T-cell (primary cell): ENCODE results near the gene KRT15. TPM values are rescaled to one million over a fixed set of nuclear protein-coding genes. Genes with fewer than 3 reads are reported as not detected.

Source experiments
- ATAC-seq, 4 experiments: fragments of 200-7000 bp in 3 of 4; fragments of 150-1000 bp in 1 of 4; cut with Tn5 transposase; replicated peaks in 1 of 4; 1 replicate in 3 of 4; 2 replicates in 1 of 4; pipeline ENCODE4 v1.10.0; 2021; ENCODE audit warnings: moderate library complexity in 3 of 4, mild to moderate bottlenecking in 2 of 4, moderate number of reproducible peaks in 1 of 4
- CTCF ChIA-PET, 2 donors: fragments of 300-600 bp; sonication (Branson Sonifier 250); formaldehyde crosslinking; loops; one replicate each; lab custom pipeline; 2022; ENCODE audit warnings: antibody characterized with exemption in 2 of 2; lab: Charles Lee
- POLR2A ChIA-PET, 2 donors: fragments of 300-600 bp; sonication (Branson Sonifier 250); formaldehyde crosslinking; loops; one replicate each; lab custom pipeline; 2022; ENCODE audit warnings: antibody characterized with exemption in 2 of 2; lab: Charles Lee
- DNase-seq, 35 experiments: peaks; one replicate each; pipeline versions ENCODE4 v3.0.0 to v3.0.0-alpha.2; 2013 to 2023
- H3K27ac ChIP-seq: one replicate; pipeline ENCODE4 v1.5.1; 2013; ENCODE audit warnings: low read length
- H3K27me3 ChIP-seq, 2 experiments: replicated peaks in 1 of 2; 1 replicate in 1 of 2; 2 replicates in 1 of 2; pipeline versions ENCODE4 v1.6.1 to v1.7.0; 2013; ENCODE audit warnings: low read length in 1 of 2, mixed read lengths in 1 of 2; ENCODE audit not compliant: control insufficient read depth in 2 of 2, insufficient read depth in 2 of 2; ENCODE audit errors: extremely low read depth in 1 of 2
- H3K36me3 ChIP-seq, 2 donors: 1 replicate in 1 of 2; 2 replicates in 1 of 2; pipeline versions ENCODE4 v1.6.1 to v1.7.0; 2013; ENCODE audit warnings: low read length in 1 of 2; ENCODE audit not compliant: control insufficient read depth in 2 of 2, insufficient read depth in 1 of 2; ENCODE audit errors: extremely low read depth in 1 of 2
- H3K4me1 ChIP-seq, 2 experiments: 1 replicate in 1 of 2; 2 replicates in 1 of 2; pipeline versions ENCODE4 v1.6.1 to v1.7.0; 2013; ENCODE audit warnings: low read length in 2 of 2, mixed read lengths in 1 of 2; ENCODE audit not compliant: insufficient read depth in 2 of 2, control insufficient read depth in 1 of 2; ENCODE audit errors: extremely low read depth in 1 of 2
- H3K4me3 ChIP-seq, 2 donors: 1 replicate in 1 of 2; 2 replicates in 1 of 2; pipeline versions ENCODE4 v1.5.1 to v1.7.0; 2013; ENCODE audit warnings: mild to moderate bottlenecking in 2 of 2, low read length in 1 of 2, moderate library complexity in 1 of 2; ENCODE audit not compliant: control insufficient read depth in 1 of 2; ENCODE audit errors: extremely low read depth in 1 of 2
- H3K9me3 ChIP-seq: 2 replicates; pipeline ENCODE4 v1.7.0; 2013
- H3K27ac Mint-ChIP-seq, 2 donors: one replicate each; pipeline ENCODE4 v1.8.0; 2020 to 2021; ENCODE audit warnings: mild to moderate bottlenecking in 2 of 2, mixed read lengths in 2 of 2
- H3K27me3 Mint-ChIP-seq, 2 donors: one replicate each; pipeline ENCODE4 v1.8.0; 2021 to 2022; ENCODE audit warnings: mixed read lengths in 2 of 2
- H3K36me3 Mint-ChIP-seq: one replicate; pipeline ENCODE4 v1.8.0; 2021; ENCODE audit warnings: mixed read lengths
- H3K4me1 Mint-ChIP-seq, 3 donors: one replicate each; pipeline ENCODE4 v1.8.0; 2020 to 2022; ENCODE audit warnings: mixed read lengths in 3 of 3, mild to moderate bottlenecking in 1 of 3
- H3K4me3 Mint-ChIP-seq, 3 donors: one replicate each; pipeline ENCODE4 v1.8.0; 2020 to 2022; ENCODE audit warnings: mild to moderate bottlenecking in 3 of 3, mixed read lengths in 3 of 3, moderate library complexity in 3 of 3
- H3K9me3 Mint-ChIP-seq, 3 donors: one replicate each; pipeline ENCODE4 v1.8.0; 2020 to 2022; ENCODE audit warnings: mixed read lengths in 3 of 3
- WGBS: methylation state at CpG from one replicate; pipeline ENCODE4 v1.1.5; 2013; ENCODE audit warnings: missing lambda C conversion rate; ENCODE audit not compliant: insufficient coverage; 5-methylcytosine and 5-hydroxymethylcytosine counted together
- total RNA-seq, 35 experiments: library from RNA in 6 of 35; stranded (reverse) in 6 of 35; fragments of 120-200 nt in 1 of 35; gene quantifications; one replicate each; pipeline versions ENCODE4 v1.2.1 to v1.2.4 and lab custom pipeline; 2013 to 2026

Gene KRT15
- total RNA-seq, 5 donors from 2014 or later (not counting 1 experiment from before 2014, with no cell fraction given) = 0.18 to 0.63 TPM; not detected in 3

GRCh38 chr17:41490000-41490990 lies 28.4 kb downstream of the KRT15 start:
- H3K4me1 ChIP-seq = peaks cover 0 to 5% of the 10 kb centered on the region in 2 experiments
- CTCF ChIA-PET = interaction anchor here in 1 of 2 donors (0.7 kb wide), 1 partner anchor 310 kb away, joined by 3 read pairs; no protein-coding TSS in a partner anchor
- WGBS = 69% methylated on average over 3 of the region's 10 CpGs

GRCh38 chr17:41489531-41489930 lies 29.2 kb downstream of the KRT15 start, which contains the start of gene KRT36:
TSS of gene KRT36 (minus strand) at chr17:41489910. CDS start at chr17:41489864, 46 bp downstream.
- H3K9me3 ChIP-seq = no peaks in the 10 kb centered on the region
- no peak within 1 kb of the TSS for H3K27ac Mint-ChIP-seq
- no peak within 1 kb of the TSS for H3K27ac ChIP-seq
- ChIA-PET POLR2A (no interaction called here), CTCF (no interaction called here)
- H3K27me3 ChIP-seq = peaks cover 0 to 26% of the 10 kb centered on the region in 2 experiments
- H3K36me3 ChIP-seq = no peaks in the 10 kb centered on the region
- WGBS = 86% methylated on average over 12 of the region's 12 CpGs
- DNase-seq = no peak
- H3K36me3 Mint-ChIP-seq = no peaks in the 10 kb centered on the region
- no peaks in the 10 kb centered on the region for H3K27me3 Mint-ChIP-seq
- ATAC-seq = no peak
- H3K4me1 Mint-ChIP-seq = peaks cover 9 to 18% (median 10%) of the 10 kb centered on the region in 3 donors
- no peak within 1 kb of the TSS for H3K4me3 ChIP-seq
- H3K4me1 ChIP-seq = peaks cover 0 to 5% of the 10 kb centered on the region in 2 experiments
- no peak within 1 kb of the TSS for H3K4me3 Mint-ChIP-seq
- no peaks in the 10 kb centered on the region for H3K9me3 Mint-ChIP-seq

More at GRCh38 chr17:41490000-41490990, 28.4 kb downstream of the KRT15 start:
- Mint-ChIP-seq H3K4me3 (no peak overlapping the region), H3K36me3 (no peaks in the 10 kb centered on the region), H3K9me3 (no peaks in the 10 kb centered on the region), H3K4me1 (peaks cover 9 to 18% (median 10%) of the 10 kb centered on the region in 3 donors), H3K27ac (no peak overlapping the region), H3K27me3 (no peaks in the 10 kb centered on the region)
- Histone ChIP-seq H3K9me3 (no peaks in the 10 kb centered on the region), H3K4me3 (no peak overlapping the region), H3K27me3 (peaks cover 0 to 24% of the 10 kb centered on the region in 2 experiments), H3K36me3 (no peaks in the 10 kb centered on the region), H3K27ac (no peak overlapping the region)
- DNase-seq (no peak), ATAC-seq (peak in 1 of 4 experiments; percentile 27)
- POLR2A ChIA-PET = no interaction called here

DNA sequence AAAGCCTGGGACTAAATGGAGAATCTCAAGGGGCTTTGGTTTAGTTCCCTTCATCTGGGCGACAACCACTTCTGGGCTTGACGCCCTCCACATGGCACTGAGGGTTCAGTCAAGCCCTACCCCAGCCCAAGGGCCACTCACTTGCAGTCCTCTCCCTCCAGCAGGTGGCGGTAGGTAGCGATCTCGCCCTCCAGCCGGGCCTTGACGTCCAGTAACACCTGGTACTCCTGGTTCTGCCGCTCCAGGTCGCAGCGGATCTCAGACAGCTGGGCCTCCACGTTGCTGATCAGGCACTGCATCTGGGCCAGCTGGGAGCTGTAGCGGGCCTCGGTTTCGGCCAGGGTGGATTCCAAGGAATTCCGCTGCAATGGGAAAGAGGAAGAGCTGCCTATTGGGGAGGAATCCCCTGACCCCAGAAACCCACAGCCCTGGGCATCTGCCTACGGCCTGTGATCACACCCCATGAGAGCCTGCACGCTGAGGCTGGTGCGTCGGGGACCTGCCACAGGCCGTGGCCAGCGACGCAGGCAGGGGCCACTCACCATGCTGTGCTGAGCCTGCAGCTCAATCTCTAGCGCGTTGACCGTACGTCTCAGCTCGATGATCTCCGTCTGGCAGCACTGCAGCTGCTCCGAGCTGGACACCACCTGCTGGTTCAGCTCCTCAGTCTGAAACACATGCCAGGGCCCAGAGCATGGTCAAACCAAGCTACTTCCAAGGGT lies 31.7 kb downstream of the KRT15 start:
- Mint-ChIP-seq H3K4me3 (no peak overlapping the region), H3K27me3 (no peaks in the 10 kb centered on the region), H3K4me1 (peaks cover 9 to 12% (median 10%) of the 10 kb centered on the region in 3 donors), H3K36me3 (no peaks in the 10 kb centered on the region), H3K9me3 (no peaks in the 10 kb centered on the region), H3K27ac (no peak overlapping the region)
- ATAC-seq (no peak), DNase-seq (peak in 11 of 35 experiments; percentile 6 to 27 (median 14))
- Histone ChIP-seq H3K9me3 (no peaks in the 10 kb centered on the region), H3K27me3 (peaks cover 0 to 33% of the 10 kb centered on the region in 2 experiments), H3K36me3 (no peaks in the 10 kb centered on the region), H3K4me3 (no peak overlapping the region), H3K4me1 (peaks cover 0 to 5% of the 10 kb centered on the region in 2 experiments), H3K27ac (no peak overlapping the region)
- ChIA-PET CTCF (no interaction called here), POLR2A (no interaction called here)
- 61% methylated on average over 24 of the region's 29 CpGs for WGBS

DNA sequence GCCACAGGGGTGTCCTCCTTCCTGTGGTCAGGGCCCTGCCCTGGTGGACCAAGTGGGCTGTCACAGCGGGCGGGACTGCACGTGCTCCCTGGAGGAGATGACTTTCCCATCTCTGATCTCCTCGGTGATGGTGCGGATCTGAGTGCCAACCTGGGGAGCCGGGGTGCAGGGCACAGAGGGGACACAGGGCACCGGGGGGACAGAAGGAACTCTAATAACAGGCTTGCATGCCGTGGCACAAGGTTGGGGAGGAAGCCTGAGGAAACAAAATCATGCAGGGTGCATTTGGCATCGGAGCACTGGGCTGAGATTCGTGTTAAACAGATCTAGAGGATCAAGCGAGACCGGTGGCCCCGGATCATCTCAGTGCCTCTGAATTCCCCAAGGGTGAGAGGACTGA lies 32.4 kb downstream of the KRT15 start:
- CTCF ChIA-PET = no interaction called here
- no peaks in the 10 kb centered on the region for H3K9me3 ChIP-seq
- no peak overlapping the region for H3K27ac ChIP-seq
- POLR2A ChIA-PET = no interaction called here
- H3K36me3 ChIP-seq = no peaks in the 10 kb centered on the region
- H3K4me1 ChIP-seq = peaks cover 0 to 5% of the 10 kb centered on the region in 2 experiments
- no peaks in the 10 kb centered on the region for H3K27me3 Mint-ChIP-seq
- 79% methylated on average over 11 of the region's 13 CpGs for WGBS
- peaks cover 9 to 12% (median 10%) of the 10 kb centered on the region in 3 donors for H3K4me1 Mint-ChIP-seq
- ATAC-seq = no peak
- H3K4me3 ChIP-seq = no peak overlapping the region
- H3K36me3 Mint-ChIP-seq = no peaks in the 10 kb centered on the region
- peaks cover 0 to 33% of the 10 kb centered on the region in 2 experiments for H3K27me3 ChIP-seq
- DNase-seq = no peak
- no peak overlapping the region for H3K4me3 Mint-ChIP-seq
- H3K27ac Mint-ChIP-seq = no peak overlapping the region
- H3K9me3 Mint-ChIP-seq = no peaks in the 10 kb centered on the region

GRCh38 chr17:41484920-41485904 lies 33.5 kb downstream of the KRT15 start:
- Mint-ChIP-seq H3K27me3 (no peaks in the 10 kb centered on the region), H3K4me1 (peaks cover 3 to 5% (median 3%) of the 10 kb centered on the region in 3 donors), H3K36me3 (no peaks in the 10 kb centered on the region), H3K27ac (no peak overlapping the region), H3K4me3 (no peak overlapping the region), H3K9me3 (no peaks in the 10 kb centered on the region)
- CTCF ChIA-PET = no interaction called here
- DNase-seq (no peak), ATAC-seq (no peak)
- H3K9me3 ChIP-seq = no peaks in the 10 kb centered on the region
- POLR2A ChIA-PET = no interaction called here
- no peak overlapping the region for H3K27ac ChIP-seq
- peaks cover 0 to 5% of the 10 kb centered on the region in 2 experiments for H3K4me1 ChIP-seq
- WGBS = 76% methylated on average over 8 of the region's 8 CpGs
- no peaks in the 10 kb centered on the region for H3K36me3 ChIP-seq
- H3K4me3 ChIP-seq = no peak overlapping the region
- peaks cover 0 to 33% of the 10 kb centered on the region in 2 experiments for H3K27me3 ChIP-seq
